ENCODE data around the gene PNMA1. TPM values are rescaled to one million over a fixed set of nuclear protein-coding genes. Genes with fewer than 3 reads are reported as not detected.

Gene PNMA1
- total RNA-seq, 1 donor, result 31.1 TPM

GRCh38 chr14:73740618-73741326, 26.6 kb upstream of the PNMA1 start:
- TF ChIP-seq CTCF (IDR thresholded peaks at IDR 0.05; ENCODE audit: insufficient read depth, low read depth, low read length), result no peak
- DNase-seq (ENCODE audit: low read depth), result peak; percentile 84
- peak overlapping the region; percentile 27 for H3K4me3 ChIP-seq (ENCODE audit: low read depth, low read length)

- no peak for DNase-seq (ENCODE audit: low read depth)
- H3K4me3 ChIP-seq (ENCODE audit: low read depth, low read length), result no peak overlapping the region
- no peak for TF ChIP-seq CTCF (IDR thresholded peaks at IDR 0.05; ENCODE audit: insufficient read depth, low read depth, low read length)
Observed at GRCh38 chr14:73739899-73740617, 25.9 kb upstream of the PNMA1 start.

GRCh38 chr14:73739174-73739898, 25.2 kb upstream of the PNMA1 start:
- no peak for TF ChIP-seq CTCF (IDR thresholded peaks at IDR 0.05; ENCODE audit: insufficient read depth, low read depth, low read length)
- no peak for DNase-seq (ENCODE audit: low read depth)

GRCh38 chr14:73738518-73739173, 24.5 kb upstream of the PNMA1 start:
- H3K4me3 ChIP-seq (ENCODE audit: low read depth, low read length), result no peak overlapping the region
- no peak for DNase-seq (ENCODE audit: low read depth)
- TF ChIP-seq CTCF (IDR thresholded peaks at IDR 0.05; ENCODE audit: insufficient read depth, low read depth, low read length), result no peak

More at GRCh38 chr14:73739174-73739898, 25.2 kb upstream of the PNMA1 start:
- no peak overlapping the region for H3K4me3 ChIP-seq (ENCODE audit: low read depth, low read length)

GRCh38 chr14:73736842-73737241, 22.7 kb upstream of the PNMA1 start:
- no peak for DNase-seq (ENCODE audit: low read depth)
- no peak overlapping the region for H3K4me3 ChIP-seq (ENCODE audit: low read depth, low read length)
- TF ChIP-seq CTCF (IDR thresholded peaks at IDR 0.05; ENCODE audit: insufficient read depth, low read depth, low read length), result no peak

- no peak overlapping the region for H3K4me3 ChIP-seq (ENCODE audit: low read depth, low read length)
- no peak for TF ChIP-seq CTCF (IDR thresholded peaks at IDR 0.05; ENCODE audit: insufficient read depth, low read depth, low read length)
- DNase-seq (ENCODE audit: low read depth), result no peak
Observed at GRCh38 chr14:73732006-73732405, 17.8 kb upstream of the PNMA1 start.
